Cerebellar nuclear complex (tissue), 1 donor: ENCODE results near the gene ZNF333.
"Not testable (repeated sequence)": the region's sequence is repeated elsewhere in the genome, so short reads cannot be mapped to it uniquely, and the experiment has no call there.

Source experiments
- DNase-seq, 2 experiments: peaks; one replicate each; lab custom pipeline; 2025; lab: John Stamatoyannopoulos, UW

ZNF333 gene

DNA sequence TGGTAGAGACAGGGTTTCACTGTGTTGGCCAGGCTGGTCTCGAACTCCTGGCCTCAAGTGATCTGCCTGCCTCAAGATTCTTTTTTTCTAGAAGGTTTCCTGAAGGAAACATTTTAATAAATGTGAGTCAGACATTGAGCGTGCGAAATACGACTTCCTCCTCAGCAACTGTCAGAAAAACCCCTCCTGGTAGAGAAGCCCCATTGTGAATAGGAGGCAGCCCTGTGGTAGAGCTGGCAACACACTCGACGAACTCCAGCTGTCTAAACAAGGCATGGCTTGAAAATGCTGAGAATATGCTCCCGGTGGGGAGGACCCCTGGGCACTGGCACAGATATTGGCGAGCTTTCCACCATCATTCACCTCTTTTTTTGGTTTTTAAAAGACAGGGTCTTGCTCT, 9.8 kb downstream of the ZNF333 start:
- DNase-seq: no peak

DNA sequence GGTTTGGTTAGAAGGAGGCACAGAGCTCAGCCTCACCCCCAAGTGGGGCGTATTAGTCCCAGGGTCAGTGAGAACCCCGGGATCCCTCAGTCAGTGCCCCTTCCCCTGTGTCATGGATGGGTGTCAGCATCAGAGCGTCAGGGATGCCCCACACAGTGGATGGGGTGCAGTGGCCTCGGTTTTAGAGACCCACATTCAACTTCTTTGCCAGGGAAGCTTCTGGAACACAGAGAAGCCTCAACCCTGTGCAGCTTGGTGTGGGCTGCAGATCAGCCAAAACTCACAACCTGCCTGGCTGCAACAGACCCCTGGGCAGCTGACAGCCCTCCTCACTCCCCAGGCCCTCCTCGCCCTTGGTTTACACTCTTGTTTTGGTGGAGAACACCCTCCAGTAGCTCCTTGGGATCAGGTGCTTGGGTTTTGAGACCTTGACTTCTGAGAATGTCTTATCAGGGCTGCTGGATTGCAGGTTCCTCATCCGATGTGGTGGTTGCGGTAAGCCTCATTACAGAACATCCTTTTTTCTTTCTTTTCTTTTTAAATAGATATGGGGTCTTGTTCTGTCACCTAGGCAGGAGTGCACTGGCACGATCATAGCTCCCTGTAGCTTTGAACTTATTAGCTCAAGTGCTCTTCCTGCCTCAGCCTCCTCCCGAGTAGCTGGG, 11.0 kb downstream of the ZNF333 start:
- no peak for DNase-seq

DNA sequence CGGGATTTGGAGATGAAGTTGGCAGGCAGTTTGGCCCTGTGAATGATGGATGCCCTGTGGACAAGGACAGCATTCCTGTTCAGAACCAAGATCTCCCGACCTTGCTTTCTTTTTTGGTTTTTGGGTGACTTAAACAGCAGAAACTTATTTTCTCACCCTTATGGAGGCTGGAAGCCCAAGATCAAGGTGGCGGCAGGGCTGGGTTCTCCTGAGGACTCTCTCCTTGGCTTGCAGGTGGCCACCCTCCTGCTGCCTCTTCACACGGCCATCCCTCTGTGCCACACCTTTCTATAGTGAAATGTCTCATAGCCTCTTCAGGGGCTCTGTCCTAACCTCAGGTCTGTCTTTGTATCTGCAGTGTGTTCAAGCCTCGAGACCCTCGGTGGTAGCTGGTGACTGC, 14.0 kb downstream of the ZNF333 start:
- DNase-seq: no peak

DNA sequence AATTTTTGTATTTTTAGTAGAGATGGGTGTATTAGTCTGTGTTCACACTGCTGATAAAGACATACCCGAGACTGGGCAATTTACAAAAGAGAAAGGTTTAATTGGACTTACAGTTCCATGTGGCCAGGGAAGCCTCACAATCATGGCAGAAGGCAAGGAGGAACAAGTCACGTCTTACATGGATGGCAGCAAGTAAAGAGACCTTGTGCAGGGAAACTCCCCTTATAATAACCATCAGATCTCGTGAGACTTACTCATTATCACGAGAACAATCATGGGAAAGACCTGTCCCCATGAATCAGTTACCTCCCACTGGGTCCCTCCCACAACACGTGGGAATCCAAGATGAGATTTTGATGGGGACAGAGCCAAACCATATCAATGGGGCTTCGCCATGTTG, 14.6 kb downstream of the ZNF333 start:
- no peak for DNase-seq

DNA sequence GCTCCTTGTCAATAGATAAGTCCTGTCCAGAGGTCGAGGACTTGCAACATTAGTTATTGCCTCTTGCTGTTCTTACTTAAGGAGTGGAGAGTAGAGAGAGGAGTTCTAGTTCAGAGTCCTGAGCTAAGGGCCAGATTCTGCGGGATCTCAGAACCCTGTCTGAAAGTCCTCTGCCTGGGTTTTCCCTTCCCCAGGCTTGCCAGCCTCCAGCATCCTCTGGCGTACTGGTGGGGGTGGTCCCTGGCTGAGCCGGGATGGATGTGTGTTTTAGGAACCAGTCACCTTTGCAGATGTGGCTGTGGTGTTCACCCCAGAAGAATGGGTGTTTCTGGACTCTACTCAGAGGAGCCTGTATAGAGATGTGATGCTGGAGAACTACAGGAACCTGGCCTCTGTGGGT, 26.0 kb downstream of the ZNF333 start:
- DNase-seq: no peak

DNA sequence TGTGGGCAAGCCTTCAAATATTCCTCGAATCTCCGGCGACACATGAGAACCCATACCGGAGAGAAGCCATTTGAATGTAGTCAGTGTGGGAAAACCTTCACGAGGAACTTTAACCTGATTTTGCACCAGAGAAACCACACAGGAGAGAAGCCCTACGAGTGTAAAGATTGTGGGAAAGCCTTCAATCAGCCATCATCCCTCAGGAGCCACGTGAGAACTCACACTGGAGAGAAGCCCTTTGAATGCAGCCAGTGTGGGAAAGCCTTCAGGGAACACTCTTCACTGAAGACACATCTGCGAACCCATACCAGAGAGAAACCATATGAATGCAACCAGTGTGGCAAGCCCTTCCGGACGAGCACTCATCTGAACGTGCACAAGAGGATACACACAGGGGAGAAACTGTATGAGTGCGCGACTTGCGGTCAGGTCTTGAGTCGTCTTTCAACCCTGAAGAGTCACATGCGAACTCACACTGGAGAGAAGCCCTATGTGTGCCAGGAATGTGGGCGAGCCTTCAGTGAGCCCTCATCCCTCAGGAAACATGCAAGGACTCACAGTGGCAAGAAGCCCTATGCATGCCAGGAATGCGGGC, 28.8 kb downstream of the ZNF333 start:
- DNase-seq: no peak

DNA sequence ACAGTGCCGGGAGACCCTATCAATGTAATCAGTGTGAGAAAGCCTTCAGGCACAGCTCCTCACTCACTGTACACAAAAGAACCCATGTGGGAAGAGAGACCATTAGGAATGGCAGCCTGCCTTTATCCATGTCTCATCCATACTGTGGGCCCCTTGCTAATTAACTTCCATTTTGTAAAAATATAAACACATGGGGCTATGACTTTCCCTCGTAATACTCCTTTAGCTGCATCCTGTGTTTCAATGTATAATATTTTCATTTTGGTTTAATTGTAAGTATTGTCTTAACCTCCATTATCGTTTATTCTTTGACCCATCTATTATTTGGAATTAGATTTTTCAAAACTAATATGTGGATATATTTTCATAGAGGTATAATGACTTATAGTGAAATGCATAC, 29.3 kb downstream of the ZNF333 start:
- no peak for DNase-seq

DNA sequence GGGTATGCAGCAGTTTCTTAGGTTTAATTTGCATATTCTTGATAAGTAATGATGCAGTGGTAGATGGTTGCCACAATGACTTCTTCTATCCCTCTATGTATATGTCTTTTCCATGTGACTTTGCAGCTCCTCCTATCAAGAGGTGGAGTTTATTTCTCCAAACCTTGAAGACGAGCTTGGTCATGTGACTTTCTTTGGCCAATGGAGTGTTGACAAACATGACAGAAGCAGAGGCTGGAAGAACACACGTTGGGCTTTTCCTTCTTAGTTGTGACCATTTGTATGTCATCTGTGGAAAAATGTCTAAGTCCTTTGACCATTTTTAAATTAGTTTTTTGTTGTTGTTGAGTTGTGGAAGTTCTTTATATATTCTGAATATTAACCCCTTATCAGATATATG, 32.3 kb downstream of the ZNF333 start:
- no peak for DNase-seq

DNA sequence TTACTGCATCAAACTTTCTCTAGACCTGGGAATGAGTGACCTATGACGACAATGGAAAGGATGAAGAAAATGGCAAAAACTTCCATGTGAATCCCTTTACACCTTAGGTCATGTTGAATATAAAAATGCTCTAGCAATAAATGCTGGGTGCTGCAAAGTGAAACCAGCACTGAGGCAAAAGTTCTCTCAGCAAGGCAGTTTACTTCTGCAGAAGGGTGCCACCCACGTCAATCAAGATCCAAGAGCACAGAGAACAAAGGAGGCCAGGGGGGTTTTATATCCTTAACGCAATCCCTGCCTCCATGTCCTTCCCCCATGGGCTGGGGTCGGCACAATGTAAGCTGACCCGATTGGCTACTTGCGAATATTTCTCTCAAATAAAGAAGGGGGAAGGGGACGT, 38.7 kb downstream of the ZNF333 start:
- no peak for DNase-seq

DNA sequence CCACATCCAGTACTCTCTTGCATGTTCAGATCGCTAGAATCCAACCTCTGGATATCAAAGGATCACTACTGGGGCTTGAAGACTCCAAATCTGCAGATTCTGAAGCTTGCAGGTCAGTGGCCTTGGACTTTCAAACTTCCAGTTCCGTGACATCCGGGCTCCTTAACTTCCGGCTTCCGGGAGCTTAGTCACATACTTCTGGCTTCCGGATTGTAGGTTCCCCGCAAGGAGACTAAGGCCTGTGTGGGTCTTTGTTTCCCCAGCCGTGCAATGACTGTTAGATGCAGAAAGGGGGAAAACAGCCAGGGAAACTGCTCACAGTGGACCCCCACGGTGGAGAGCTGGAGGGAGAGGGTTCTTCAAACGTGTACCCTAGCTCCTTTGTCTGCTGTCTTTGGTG, 41.4 kb downstream of the ZNF333 start:
- DNase-seq: no peak

DNA sequence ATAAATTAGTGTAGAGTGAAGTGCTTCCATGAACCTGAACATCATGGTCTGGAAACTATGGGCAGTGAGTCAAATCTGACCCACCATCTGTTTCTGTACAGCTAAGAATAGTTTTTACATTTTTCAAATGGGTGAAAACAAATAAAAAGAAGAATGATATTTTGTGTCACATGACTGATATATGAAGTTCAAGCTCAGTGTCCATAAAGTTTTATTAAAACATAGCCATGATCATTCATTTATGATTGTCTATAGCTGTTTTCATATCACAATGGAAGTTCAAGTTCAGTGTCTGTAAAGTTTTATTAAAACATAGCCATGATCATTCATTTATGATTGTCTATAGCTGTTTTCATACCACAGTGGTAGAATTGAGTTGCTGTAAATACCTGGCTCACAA, 42.7 kb downstream of the ZNF333 start:
- DNase-seq: no peak

DNA sequence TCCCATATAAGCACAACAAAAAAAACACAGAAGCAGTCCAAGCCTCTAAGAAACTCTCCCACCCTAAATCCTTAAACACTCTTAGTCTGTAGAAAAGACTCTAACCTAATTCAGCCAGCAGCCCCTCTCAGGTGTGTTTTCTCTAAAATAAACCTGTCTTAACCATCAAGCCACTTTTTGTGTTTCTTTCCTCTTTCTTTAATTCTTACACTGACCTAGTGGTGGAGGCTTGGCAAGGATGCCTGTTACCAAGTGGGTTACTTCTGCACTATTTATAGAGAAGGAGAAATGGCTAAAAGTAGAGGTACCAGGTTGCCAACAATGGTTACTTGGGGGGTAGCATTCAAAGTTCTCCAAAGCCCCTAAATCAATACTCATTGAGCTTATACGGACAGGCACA, 43.7 kb downstream of the ZNF333 start:
- DNase-seq: no peak

DNA sequence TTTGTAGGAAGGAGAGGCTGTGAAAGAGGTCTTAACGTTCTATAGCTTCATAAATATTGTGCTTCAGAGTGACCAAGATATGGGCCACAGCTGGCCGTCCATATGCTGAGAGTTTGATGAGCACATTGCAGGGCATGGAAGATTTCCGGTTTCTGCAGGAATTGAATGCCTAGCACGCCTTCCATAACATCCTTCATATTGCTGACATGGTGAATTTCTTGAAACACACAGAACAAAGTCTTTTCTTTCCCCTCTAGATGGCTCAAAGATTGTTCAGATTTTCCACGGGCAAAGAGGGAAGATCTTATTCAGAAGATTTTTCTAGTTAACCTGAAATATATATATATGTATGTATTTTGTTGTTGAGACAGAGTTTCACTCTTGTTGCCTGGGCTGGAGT, 46.1 kb downstream of the ZNF333 start:
- no peak for DNase-seq

DNA sequence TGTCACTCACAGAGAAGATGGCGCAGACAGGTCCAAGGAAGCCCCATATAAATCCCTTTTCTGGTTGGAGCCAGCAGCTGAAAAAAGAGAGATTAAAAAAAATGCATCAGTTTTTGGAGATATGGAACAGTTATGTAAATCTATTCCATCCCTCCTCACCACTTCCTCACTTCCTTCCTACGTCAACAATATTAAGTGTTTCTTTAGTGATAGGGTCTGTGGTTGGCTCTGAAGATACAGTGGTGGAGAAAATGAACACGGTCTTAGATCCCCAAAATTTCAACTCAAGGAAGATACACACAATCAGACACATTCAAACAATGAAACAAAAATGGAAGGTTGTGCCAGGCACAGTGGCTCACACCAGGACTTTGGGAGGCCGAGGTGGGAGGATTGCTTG, 57.0 kb downstream of the ZNF333 start:
- DNase-seq: no peak

DNA sequence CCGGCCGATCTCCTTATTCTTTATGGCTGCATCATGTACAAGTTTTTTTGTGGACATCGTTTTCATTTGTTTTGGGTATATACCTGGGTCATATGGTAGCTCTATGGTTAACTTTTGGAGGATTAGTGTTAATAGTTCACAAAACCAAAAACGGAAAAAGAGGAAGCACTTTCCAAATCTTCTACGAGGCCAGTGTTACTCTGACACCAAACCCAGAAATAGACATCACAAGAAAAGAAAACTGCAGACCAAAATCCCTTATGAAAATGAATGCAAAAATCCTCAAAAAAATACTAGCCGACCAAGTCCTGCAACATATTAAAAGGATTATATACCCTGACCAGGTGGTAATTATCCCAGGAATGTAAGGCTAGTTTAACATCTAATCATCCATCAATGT, 58.8 kb downstream of the ZNF333 start:
- no peak for DNase-seq

DNA sequence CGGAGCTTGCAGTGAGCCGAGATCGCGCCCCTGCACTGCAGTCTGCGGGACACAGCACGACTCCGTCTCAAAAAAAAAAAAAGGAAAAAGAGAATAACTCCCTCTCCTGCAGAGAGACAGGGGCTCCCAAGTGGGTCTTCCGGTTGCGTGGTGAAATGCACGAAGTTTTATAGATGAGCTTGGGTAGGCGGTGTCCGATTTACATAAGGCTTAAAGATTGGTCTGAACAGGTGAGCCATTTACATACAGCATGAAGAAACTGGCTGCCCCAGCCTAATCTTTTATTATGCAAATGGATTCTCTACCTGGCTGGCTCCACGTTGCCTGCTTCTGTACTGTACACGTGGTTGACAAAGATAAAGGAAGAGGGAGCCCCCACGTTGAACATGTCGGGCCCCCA, 69.0 kb downstream of the ZNF333 start:
- DNase-seq: no peak

DNA sequence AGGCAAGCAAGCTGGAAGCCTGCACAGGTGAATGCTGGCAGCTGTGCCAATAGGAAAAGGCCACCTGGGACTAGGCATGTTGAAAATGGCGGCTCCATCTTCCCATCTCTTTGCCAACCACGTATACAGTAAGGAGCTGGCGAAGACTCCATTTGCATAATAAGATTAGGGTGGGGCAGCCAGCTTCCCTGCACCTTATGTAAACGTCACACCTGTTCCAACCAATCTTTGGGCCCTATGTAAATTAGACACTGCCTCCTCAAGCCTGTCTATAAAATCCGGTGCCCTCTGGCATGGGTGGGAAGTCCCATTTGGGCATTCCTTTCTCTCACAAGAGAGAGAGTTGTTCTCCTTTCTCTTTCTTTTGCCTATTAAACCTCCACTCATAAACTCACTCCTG, 71.8 kb downstream of the ZNF333 start:
- DNase-seq: no peak

DNA sequence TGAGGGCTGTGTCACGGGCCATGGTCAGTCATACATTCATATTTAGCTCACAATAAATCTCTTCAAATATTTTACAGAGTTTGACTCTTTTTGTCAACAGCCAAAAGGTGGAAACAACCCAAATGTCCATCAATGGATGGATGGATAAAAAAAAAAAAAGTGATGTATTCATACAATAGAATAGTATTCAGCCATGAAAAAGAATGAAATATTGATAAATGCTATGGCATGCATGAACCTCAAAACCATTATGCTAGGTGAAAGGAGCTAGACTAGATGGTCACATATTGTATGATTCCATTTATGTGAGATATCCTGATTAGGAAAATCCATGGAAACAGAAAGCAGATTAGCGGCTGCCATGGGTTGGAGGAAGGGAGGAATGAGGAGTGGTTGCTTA, 72.3 kb downstream of the ZNF333 start:
- DNase-seq: no peak

DNA sequence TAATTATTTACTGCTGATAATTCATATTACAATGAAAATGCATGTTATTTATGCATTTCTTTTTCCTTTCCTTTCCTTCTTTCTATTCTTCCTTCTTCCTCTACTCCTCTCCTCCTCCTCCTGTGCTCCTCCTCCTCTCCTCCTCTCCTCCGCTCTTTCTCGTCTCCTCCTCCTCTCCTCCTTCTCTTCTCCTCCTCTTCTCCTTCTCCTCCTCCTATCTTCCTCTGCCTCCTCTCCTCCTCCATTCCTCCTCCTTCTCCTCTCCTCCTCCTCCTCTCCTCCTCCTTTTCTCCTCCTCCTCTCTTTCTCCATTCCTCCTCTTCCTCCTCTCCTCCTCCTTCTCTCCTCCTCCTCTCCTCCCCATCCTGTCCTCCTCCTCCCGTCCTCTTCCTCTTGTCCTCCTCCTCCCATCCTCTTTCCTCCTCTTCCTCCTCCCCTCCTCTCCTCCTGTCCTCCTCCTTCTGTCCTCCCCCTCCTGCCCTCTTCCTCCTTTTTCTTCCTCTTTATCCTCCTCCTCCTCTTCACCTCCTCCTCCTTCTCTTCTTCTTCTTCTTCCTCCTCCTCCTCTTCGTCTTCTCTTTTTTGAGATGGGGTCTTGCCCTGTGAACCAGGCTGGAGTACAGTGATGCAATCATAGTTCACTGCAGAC, 73.8 kb downstream of the ZNF333 start:
- DNase-seq: no peak

DNA sequence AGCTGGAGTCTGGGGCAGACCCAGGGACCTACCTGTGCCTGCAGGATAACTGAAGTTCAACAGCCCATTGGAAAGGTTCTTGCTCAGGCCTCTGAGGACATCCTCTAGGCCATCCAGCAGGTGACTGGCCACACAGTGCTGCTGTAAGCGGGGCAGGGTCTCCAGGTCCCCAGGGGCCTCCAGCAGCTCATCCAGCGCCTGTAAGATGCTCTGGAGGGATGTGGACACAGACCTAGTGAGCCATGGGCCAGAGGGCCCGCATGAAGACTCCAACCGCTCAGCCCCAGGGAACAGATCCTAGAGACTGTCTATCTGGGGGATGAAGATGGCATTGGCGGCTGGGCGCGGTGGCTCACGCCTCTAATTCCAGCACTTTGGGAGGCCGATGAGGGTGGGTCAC, 74.6 kb downstream of the ZNF333 start:
- no peak for DNase-seq

DNA sequence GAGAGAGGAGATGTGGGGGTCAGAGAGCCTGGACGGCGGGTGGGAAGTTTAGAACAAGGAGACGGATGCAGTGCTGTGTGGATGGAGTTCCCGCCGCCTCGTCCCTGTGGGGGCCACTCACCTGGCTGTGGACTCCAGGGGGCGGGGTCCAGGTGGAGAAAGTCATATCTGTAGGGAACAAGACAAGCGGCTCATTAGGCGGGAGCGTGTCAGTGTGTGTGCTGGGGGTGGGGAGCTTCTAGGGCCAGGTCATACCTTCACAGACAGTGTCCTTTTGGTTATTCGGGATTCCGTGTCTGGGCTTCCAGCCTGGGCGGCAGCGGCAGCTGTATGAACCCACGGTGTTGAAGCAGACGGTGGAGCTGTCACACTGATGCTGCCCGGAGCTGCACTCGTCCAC, 75.6 kb downstream of the ZNF333 start:
- DNase-seq: not testable (repeated sequence)

DNA sequence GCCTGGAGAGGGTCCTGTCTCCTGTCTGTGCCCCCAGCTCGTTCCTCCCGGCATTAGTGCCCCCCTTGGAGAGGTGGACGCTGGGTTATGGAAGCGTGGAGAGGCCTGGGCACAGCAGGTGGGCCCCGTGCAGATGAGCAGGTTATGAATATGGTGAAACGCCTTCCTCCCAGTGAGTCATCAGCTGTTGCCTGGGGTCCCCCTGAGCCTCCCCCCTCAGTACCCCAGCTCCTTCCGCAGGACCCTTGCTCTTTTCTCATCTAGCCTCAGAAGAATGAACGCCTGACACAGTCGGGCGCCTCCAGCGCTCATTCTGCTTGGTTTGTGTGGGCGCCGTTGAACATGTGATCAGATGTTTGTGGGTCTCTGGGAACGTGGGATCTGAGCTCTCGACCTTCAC, 76.0 kb downstream of the ZNF333 start:
- DNase-seq: not testable (repeated sequence)

DNA sequence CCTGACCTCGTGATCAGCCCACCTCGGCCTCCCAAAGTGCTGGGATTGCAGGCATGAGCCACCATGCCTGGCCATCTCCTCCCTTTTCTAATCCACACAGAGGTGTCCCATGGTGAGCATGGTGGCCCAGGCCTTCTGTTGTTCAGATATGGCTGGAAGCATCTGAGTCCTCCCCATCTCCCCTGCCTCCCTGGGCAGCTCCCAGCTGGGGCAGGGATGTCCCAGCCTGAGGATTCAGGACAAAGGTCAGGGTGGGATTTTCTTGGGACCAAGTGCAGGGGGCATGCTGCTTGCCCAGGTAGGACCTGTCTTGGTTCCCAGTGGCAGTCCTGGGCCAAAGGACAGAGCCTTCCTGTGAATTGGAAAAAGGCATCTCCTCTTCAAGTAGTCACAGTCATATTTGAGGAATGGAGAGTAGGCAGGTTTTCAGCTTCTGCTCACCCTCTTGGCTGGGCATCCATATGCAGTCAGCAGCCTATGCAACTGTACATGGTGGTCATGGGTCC, 77.7 kb downstream of the ZNF333 start:
- DNase-seq: no peak

DNA sequence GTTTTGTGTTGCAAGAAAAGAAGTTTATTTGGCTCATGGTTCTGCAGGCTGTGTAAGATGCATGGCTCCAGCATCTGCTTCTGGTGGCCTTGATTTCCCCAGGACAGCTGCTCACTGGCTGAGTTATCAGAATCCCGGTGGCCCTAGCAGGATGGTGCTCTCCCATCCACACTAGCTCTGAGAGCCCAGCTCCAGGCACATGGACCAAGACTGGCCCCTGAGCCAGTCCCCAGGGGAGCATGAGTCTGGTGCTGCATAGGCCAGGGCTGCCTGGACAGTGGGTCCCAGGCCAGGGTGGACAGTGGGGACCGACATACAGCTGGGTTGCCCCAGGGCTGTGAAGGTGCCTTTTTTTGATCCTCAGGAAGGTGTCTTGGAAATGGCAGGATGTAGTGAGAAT, 78.2 kb downstream of the ZNF333 start:
- no peak for DNase-seq
